HG02981 (cell line): Measurements from ENCODE around the gene PMCH.
"Not testable (repeated sequence)": the region's sequence is repeated elsewhere in the genome, so short reads cannot be mapped to it uniquely, and the experiment has no call there.

ENCODE experiments used
- ATAC-seq: cut with Tn5 transposase; IDR thresholded peaks from one replicate; pipeline ENCODE4 v1.9.1; 2021; ENCODE audit warnings: mild to moderate bottlenecking, moderate library complexity; ENCODE audit not compliant: unreplicated experiment

The PMCH gene

GRCh38 chr12:102147062-102147587, 50.5 kb downstream of the PMCH start:
- not testable (repeated sequence) for ATAC-seq
